WTC11 (cell line): ENCODE data around the gene LYRM4. TPM values are rescaled to one million over a fixed set of nuclear protein-coding genes. Genes with fewer than 3 reads are reported as not detected.

Experiments
- ATAC-seq: fragments of 200-7000 bp; cut with Tn5 transposase; 2 replicates; pipeline ENCODE4 v1.10.0; 2021; ENCODE audit warnings: mild to moderate bottlenecking, moderate library complexity
- CTCF ChIA-PET: fragments of 300-600 bp; sonication (Branson Sonifier 250); formaldehyde crosslinking; loops from one replicate; lab custom pipeline; 2021; ENCODE audit warnings: antibody characterized with exemption; lab: Charles Lee
- POLR2A ChIA-PET: fragments of 350-600 bp; sonication (Branson Sonifier 250); formaldehyde crosslinking; loops from one replicate; lab custom pipeline; 2021; ENCODE audit warnings: antibody characterized with exemption; lab: Charles Lee
- DNase-seq: peaks from one replicate; pipeline ENCODE4 v3.0.0; 2021; ENCODE audit warnings: low spot score
- H3K27ac Mint-ChIP-seq: 2 replicates; pipeline ENCODE4 v1.8.0; 2021; ENCODE audit warnings: mixed read lengths
- H3K27me3 Mint-ChIP-seq: 2 replicates; pipeline ENCODE4 v1.8.0; 2021; ENCODE audit warnings: low read depth, mild to moderate bottlenecking, moderate library complexity, mixed read lengths
- H3K36me3 Mint-ChIP-seq: 2 replicates; pipeline ENCODE4 v1.8.0; 2021; ENCODE audit warnings: mixed read lengths
- H3K4me1 Mint-ChIP-seq: 2 replicates; pipeline ENCODE4 v1.8.0; 2022; ENCODE audit warnings: mixed read lengths
- H3K4me3 Mint-ChIP-seq: 2 replicates; pipeline ENCODE4 v1.8.0; 2021; ENCODE audit warnings: mild to moderate bottlenecking, moderate library complexity, mixed read lengths
- H3K9me3 Mint-ChIP-seq: 2 replicates; pipeline ENCODE4 v1.8.0; 2021; ENCODE audit warnings: mixed read lengths
- CREB1 ChIP-seq: sonication (generic); formaldehyde crosslinking; IDR thresholded peaks from 2 replicates; pipeline ENCODE4 v1.8.0; 2023; ENCODE audit warnings: mild to moderate bottlenecking, missing genetic modification reagents
- ELF4 ChIP-seq: sonication (generic); formaldehyde crosslinking; IDR thresholded peaks from 2 replicates; pipeline ENCODE4 v1.8.1; 2022; ENCODE audit warnings: low read depth, mild to moderate bottlenecking, moderate library complexity, missing genetic modification reagents
- ERG ChIP-seq: fragments of 250-450 bp; sonication (Bioruptor Pico); IDR thresholded peaks from 2 replicates; pipeline ENCODE4 v1.8.0; 2021; ENCODE audit warnings: mild to moderate bottlenecking
- JUN ChIP-seq: sonication (generic); formaldehyde crosslinking; IDR thresholded peaks from 2 replicates; pipeline ENCODE4 v1.8.0; 2023; ENCODE audit warnings: mild to moderate bottlenecking, missing genetic modification reagents
- KAT7 ChIP-seq: sonication (generic); formaldehyde crosslinking; IDR thresholded peaks from 2 replicates; pipeline ENCODE4 v1.8.1; 2023; ENCODE audit warnings: missing genetic modification reagents, mild to moderate bottlenecking, borderline replicate concordance
- NFATC4 ChIP-seq: fragments of 250-450 bp; sonication (Bioruptor Pico); IDR thresholded peaks from 2 replicates; pipeline ENCODE4 v1.9.0; 2021; ENCODE audit warnings: mild to moderate bottlenecking
- RELA ChIP-seq: sonication (generic); formaldehyde crosslinking; IDR thresholded peaks from 2 replicates; pipeline ENCODE4 v1.8.1; 2022; ENCODE audit warnings: missing genetic modification reagents, mild to moderate bottlenecking, borderline replicate concordance
- RORB ChIP-seq: fragments of 250-450 bp; sonication (Bioruptor Pico); IDR thresholded peaks from 2 replicates; pipeline ENCODE4 v1.9.0; 2021; ENCODE audit warnings: mild to moderate bottlenecking
- TCF7 ChIP-seq: sonication (generic); formaldehyde crosslinking; IDR thresholded peaks from 2 replicates; pipeline ENCODE4 v1.8.0; 2022; ENCODE audit warnings: mild to moderate bottlenecking, low read depth, missing genetic modification reagents, moderate library complexity
- ZNF317 ChIP-seq: sonication (generic); formaldehyde crosslinking; IDR thresholded peaks from 2 replicates; pipeline ENCODE4 v1.8.1; 2023; ENCODE audit warnings: low read depth, mild to moderate bottlenecking, moderate library complexity, missing genetic modification reagents, borderline replicate concordance
- ZNF396 ChIP-seq: fragments of 250-450 bp; sonication (Bioruptor Pico); IDR thresholded peaks from 2 replicates; pipeline ENCODE4 v1.8.0; 2021; ENCODE audit warnings: mild to moderate bottlenecking, moderate library complexity, borderline replicate concordance
- ZNF416 ChIP-seq: fragments of 250-450 bp; sonication (Bioruptor Pico); IDR thresholded peaks from 2 replicates; pipeline ENCODE4 v1.9.0; 2021; ENCODE audit warnings: mild to moderate bottlenecking, inconsistent platforms
- total RNA-seq: library from RNA; stranded (reverse); gene quantifications from 3 replicates; pipeline ENCODE4 v1.2.3, GENCODE V29; 2021
- TF ChIP-seq, protein P1 (sequence below): sonication (generic); formaldehyde crosslinking; IDR thresholded peaks from 2 replicates; pipeline ENCODE4 v1.8.0; 2023; ENCODE audit warnings: missing genetic modification reagents, mild to moderate bottlenecking, borderline replicate concordance
- TF ChIP-seq, protein P2 (sequence below): sonication (generic); formaldehyde crosslinking; IDR thresholded peaks from 2 replicates; pipeline ENCODE4 v1.8.0; 2022; ENCODE audit warnings: mild to moderate bottlenecking, missing genetic modification reagents
- TF ChIP-seq, protein P3 (sequence below): sonication (generic); formaldehyde crosslinking; conservative IDR thresholded peaks from 2 replicates; pipeline ENCODE4 v1.8.1; 2022; ENCODE audit warnings: mild to moderate bottlenecking, missing genetic modification reagents
- TF ChIP-seq, protein P4 (sequence below): fragments of 250-450 bp; sonication (Bioruptor Pico); IDR thresholded peaks from 2 replicates; pipeline ENCODE4 v1.9.0; 2021; ENCODE audit warnings: mild to moderate bottlenecking
- TF ChIP-seq, protein P5 (sequence below): sonication (generic); formaldehyde crosslinking; IDR thresholded peaks from 2 replicates; pipeline ENCODE4 v1.8.1; 2023; ENCODE audit warnings: mild to moderate bottlenecking, missing genetic modification reagents, moderate library complexity

LYRM4 gene
- total RNA-seq, 1 experiment from 2014 or later: 49.7 TPM

- TF ChIP-seq TCF7 (CRISPR knock-in tag) (no peak), ZNF317 (CRISPR knock-in tag) (no peak), CREB1 (no peak), ZNF416 (CRISPR knock-in tag) (no peak), NFATC4 (CRISPR knock-in tag) (no peak), JUN (CRISPR knock-in tag) (no peak), KAT7 (CRISPR knock-in tag) (no peak), ERG (CRISPR knock-in tag) (no peak), ZNF396 (CRISPR knock-in tag) (no peak), ELF4 (no peak), RELA (no peak), RORB (no peak)
- TF ChIP-seq, protein P1, sequence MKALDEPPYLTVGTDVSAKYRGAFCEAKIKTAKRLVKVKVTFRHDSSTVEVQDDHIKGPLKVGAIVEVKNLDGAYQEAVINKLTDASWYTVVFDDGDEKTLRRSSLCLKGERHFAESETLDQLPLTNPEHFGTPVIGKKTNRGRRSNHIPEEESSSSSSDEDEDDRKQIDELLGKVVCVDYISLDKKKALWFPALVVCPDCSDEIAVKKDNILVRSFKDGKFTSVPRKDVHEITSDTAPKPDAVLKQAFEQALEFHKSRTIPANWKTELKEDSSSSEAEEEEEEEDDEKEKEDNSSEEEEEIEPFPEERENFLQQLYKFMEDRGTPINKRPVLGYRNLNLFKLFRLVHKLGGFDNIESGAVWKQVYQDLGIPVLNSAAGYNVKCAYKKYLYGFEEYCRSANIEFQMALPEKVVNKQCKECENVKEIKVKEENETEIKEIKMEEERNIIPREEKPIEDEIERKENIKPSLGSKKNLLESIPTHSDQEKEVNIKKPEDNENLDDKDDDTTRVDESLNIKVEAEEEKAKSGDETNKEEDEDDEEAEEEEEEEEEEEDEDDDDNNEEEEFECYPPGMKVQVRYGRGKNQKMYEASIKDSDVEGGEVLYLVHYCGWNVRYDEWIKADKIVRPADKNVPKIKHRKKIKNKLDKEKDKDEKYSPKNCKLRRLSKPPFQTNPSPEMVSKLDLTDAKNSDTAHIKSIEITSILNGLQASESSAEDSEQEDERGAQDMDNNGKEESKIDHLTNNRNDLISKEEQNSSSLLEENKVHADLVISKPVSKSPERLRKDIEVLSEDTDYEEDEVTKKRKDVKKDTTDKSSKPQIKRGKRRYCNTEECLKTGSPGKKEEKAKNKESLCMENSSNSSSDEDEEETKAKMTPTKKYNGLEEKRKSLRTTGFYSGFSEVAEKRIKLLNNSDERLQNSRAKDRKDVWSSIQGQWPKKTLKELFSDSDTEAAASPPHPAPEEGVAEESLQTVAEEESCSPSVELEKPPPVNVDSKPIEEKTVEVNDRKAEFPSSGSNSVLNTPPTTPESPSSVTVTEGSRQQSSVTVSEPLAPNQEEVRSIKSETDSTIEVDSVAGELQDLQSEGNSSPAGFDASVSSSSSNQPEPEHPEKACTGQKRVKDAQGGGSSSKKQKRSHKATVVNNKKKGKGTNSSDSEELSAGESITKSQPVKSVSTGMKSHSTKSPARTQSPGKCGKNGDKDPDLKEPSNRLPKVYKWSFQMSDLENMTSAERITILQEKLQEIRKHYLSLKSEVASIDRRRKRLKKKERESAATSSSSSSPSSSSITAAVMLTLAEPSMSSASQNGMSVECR: no peak
- TF ChIP-seq, protein P2, sequence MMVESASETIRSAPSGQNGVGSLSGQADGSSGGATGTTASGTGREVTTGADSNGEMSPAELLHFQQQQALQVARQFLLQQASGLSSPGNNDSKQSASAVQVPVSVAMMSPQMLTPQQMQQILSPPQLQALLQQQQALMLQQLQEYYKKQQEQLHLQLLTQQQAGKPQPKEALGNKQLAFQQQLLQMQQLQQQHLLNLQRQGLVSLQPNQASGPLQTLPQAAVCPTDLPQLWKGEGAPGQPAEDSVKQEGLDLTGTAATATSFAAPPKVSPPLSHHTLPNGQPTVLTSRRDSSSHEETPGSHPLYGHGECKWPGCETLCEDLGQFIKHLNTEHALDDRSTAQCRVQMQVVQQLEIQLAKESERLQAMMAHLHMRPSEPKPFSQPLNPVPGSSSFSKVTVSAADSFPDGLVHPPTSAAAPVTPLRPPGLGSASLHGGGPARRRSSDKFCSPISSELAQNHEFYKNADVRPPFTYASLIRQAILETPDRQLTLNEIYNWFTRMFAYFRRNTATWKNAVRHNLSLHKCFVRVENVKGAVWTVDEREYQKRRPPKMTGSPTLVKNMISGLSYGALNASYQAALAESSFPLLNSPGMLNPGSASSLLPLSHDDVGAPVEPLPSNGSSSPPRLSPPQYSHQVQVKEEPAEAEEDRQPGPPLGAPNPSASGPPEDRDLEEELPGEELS (CRISPR knock-in tag): no peak
- TF ChIP-seq, protein P3, sequence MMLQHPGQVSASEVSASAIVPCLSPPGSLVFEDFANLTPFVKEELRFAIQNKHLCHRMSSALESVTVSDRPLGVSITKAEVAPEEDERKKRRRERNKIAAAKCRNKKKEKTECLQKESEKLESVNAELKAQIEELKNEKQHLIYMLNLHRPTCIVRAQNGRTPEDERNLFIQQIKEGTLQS (CRISPR knock-in tag): no peak
- TF ChIP-seq, protein P4, sequence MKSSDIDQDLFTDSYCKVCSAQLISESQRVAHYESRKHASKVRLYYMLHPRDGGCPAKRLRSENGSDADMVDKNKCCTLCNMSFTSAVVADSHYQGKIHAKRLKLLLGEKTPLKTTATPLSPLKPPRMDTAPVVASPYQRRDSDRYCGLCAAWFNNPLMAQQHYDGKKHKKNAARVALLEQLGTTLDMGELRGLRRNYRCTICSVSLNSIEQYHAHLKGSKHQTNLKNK: no peak
- TF ChIP-seq, protein P5, sequence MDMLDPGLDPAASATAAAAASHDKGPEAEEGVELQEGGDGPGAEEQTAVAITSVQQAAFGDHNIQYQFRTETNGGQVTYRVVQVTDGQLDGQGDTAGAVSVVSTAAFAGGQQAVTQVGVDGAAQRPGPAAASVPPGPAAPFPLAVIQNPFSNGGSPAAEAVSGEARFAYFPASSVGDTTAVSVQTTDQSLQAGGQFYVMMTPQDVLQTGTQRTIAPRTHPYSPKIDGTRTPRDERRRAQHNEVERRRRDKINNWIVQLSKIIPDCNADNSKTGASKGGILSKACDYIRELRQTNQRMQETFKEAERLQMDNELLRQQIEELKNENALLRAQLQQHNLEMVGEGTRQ: no peak
- DNase-seq (no peak), ATAC-seq (no peak)
- ChIA-PET CTCF (interaction anchor here (1.3 to 1.8 kb wide), 2 partner anchors 56 to 126 kb away, joined by 3 to 8 read pairs; no protein-coding TSS in a partner anchor), POLR2A (no interaction called here)
- Mint-ChIP-seq H3K4me1 (peaks cover 7% of the 10 kb centered on the region), H3K27me3 (no peaks in the 10 kb centered on the region), H3K9me3 (peaks cover 11% of the 10 kb centered on the region; the same call in 1 of the 2 replicates), H3K4me3 (no peak overlapping the region), H3K27ac (no peak overlapping the region), H3K36me3 (peaks cover 7% of the 10 kb centered on the region)
These were observed 9.4 kb upstream of the LYRM4 start for GRCh38 chr6:5270093-5270680.
